H1 (cell line): ENCODE results near the gene BBIP1. TPM values are rescaled to one million over a fixed set of nuclear protein-coding genes. Genes with fewer than 3 reads are reported as not detected.

Experiments
- CTCF ChIA-PET: fragments of 300-600 bp; sonication (Branson Sonifier 250); formaldehyde crosslinking; loops from one replicate; lab custom pipeline; 2021; ENCODE audit not compliant: partially characterized antibody; lab: Charles Lee
- POLR2A ChIA-PET: fragments of 300-600 bp; sonication (Branson Sonifier 250); formaldehyde crosslinking; loops from one replicate; lab custom pipeline; 2021; ENCODE audit warnings: inconsistent platforms; ENCODE audit not compliant: partially characterized antibody; lab: Charles Lee
- DNase-seq, 2 experiments: peaks; one replicate each; pipeline versions ENCODE4 v3.0.0 to v3.0.0-alpha.2; 2010 to 2022; ENCODE audit warnings: low spot score in 2 of 2, low read depth in 1 of 2, mixed read lengths in 1 of 2
- FAIRE-seq: peaks from 2 replicates; lab custom pipeline; 2011; peaks lifted over from hg19 to GRCh38; lab: Jason Lieb, UNC
- H2AFZ ChIP-seq: 2 replicates; pipeline ENCODE4 v1.8.1; 2012; ENCODE audit warnings: low read length, inconsistent platforms
- H2AK5ac ChIP-seq: 2 replicates; pipeline ENCODE4 v1.6.1; 2013; ENCODE audit warnings: low read depth, low read length
- H2BK120ac ChIP-seq: replicated peaks from 2 replicates; pipeline ENCODE3; 2013; ENCODE audit warnings: low read depth, low read length, inconsistent platforms
- H2BK12ac ChIP-seq: 2 replicates; pipeline ENCODE4 v1.6.1; 2013; ENCODE audit warnings: low read depth, low read length
- H2BK15ac ChIP-seq: 2 replicates; pipeline ENCODE4 v1.6.1; 2013; ENCODE audit warnings: low read length
- H2BK20ac ChIP-seq: 2 replicates; pipeline ENCODE4 v1.6.1; 2013; ENCODE audit warnings: low read length
- H2BK5ac ChIP-seq: 2 replicates; pipeline ENCODE4 v1.6.1; 2013; ENCODE audit warnings: low read depth, low read length
- H3K14ac ChIP-seq: 2 replicates; pipeline ENCODE4 v1.6.1; 2013; ENCODE audit warnings: inconsistent platforms; ENCODE audit not compliant: insufficient read length
- H3K18ac ChIP-seq: 2 replicates; pipeline ENCODE4 v1.6.1; 2013; ENCODE audit warnings: low read length; ENCODE audit errors: extremely low read depth
- H3K23ac ChIP-seq: 2 replicates; pipeline ENCODE4 v1.6.1; 2013; ENCODE audit warnings: inconsistent platforms; ENCODE audit not compliant: insufficient read length
- H3K23me2 ChIP-seq: 2 replicates; pipeline ENCODE4 v1.6.1; 2013; ENCODE audit warnings: low read depth, low read length
- H3K27ac ChIP-seq: 2 replicates; pipeline ENCODE4 v1.6.1; 2011; ENCODE audit warnings: low read depth, low read length, inconsistent platforms
- H3K27me3 ChIP-seq, 4 experiments: replicated peaks in 1 of 4; 1 replicate in 1 of 4; 2 replicates in 3 of 4; pipeline versions ENCODE4 v1.6.1 to v1.8.1; 2011 to 2013; ENCODE audit warnings: low read length in 3 of 4, mild to moderate bottlenecking in 3 of 4, inconsistent platforms in 2 of 4, mixed read lengths in 2 of 4, moderate library complexity in 1 of 4; ENCODE audit not compliant: control insufficient read depth in 3 of 4, insufficient read depth in 3 of 4; ENCODE audit errors: extremely low read depth in 1 of 4
- H3K36me3 ChIP-seq, 4 experiments: 2 replicates each; pipeline versions ENCODE4 v1.6.1 to v1.8.1; 2011 to 2013; ENCODE audit warnings: mild to moderate bottlenecking in 4 of 4, low read length in 3 of 4, moderate library complexity in 2 of 4, control low read depth in 1 of 4, inconsistent platforms in 1 of 4; ENCODE audit not compliant: insufficient read depth in 4 of 4, control insufficient read depth in 2 of 4
- H3K4ac ChIP-seq: replicated peaks from 2 replicates; pipeline ENCODE3; 2013; ENCODE audit warnings: low read length, low read depth, mixed read lengths, inconsistent platforms; ENCODE audit not compliant: insufficient read length
- H3K4me1 ChIP-seq, 4 experiments: replicated peaks in 1 of 4; 1 replicate in 1 of 4; 2 replicates in 3 of 4; pipeline versions ENCODE4 v1.6.1 to v1.8.1; 2011 to 2013; ENCODE audit warnings: low read length in 3 of 4, inconsistent platforms in 2 of 4, mixed read lengths in 1 of 4; ENCODE audit not compliant: insufficient read depth in 4 of 4, control insufficient read depth in 3 of 4
- H3K4me2 ChIP-seq, 2 experiments: 2 replicates each; pipeline versions ENCODE4 v1.6.1 to v1.8.1; 2011 to 2013; ENCODE audit warnings: low read depth in 2 of 2, low read length in 2 of 2, control low read depth in 1 of 2, inconsistent platforms in 1 of 2, mild to moderate bottlenecking in 1 of 2; ENCODE audit not compliant: insufficient read depth in 1 of 2
- H3K4me3 ChIP-seq, 4 experiments: fragments of 200-600, 300-600 bp in 1 of 4; sonication (generic), shearing (Covaris generic), sonication (Bioruptor Twin) in 1 of 4; 2 replicates each; pipeline versions ENCODE4 v1.5.1 to v1.8.1; 2011 to 2016; ENCODE audit warnings: low read length in 4 of 4, low read depth in 3 of 4, control low read depth in 2 of 4, inconsistent platforms in 2 of 4, mild to moderate bottlenecking in 2 of 4, mixed read lengths in 1 of 4, moderate library complexity in 1 of 4; ENCODE audit not compliant: insufficient read depth in 2 of 4; ENCODE audit errors: extremely low read depth in 1 of 4
- H3K56ac ChIP-seq: replicated peaks from 2 replicates; pipeline ENCODE3; 2013; ENCODE audit warnings: low read depth, mild to moderate bottlenecking, mixed read lengths, low read length, inconsistent platforms; ENCODE audit not compliant: insufficient read length
- H3K79me1 ChIP-seq: 2 replicates; pipeline ENCODE4 v1.6.1; 2013; ENCODE audit warnings: low read depth, low read length, control low read depth
- H3K79me2 ChIP-seq, 2 experiments: 2 replicates each; pipeline versions ENCODE4 v1.6.1 to v1.8.1; 2012 to 2013; ENCODE audit warnings: low read length in 2 of 2, mild to moderate bottlenecking in 2 of 2, inconsistent platforms in 1 of 2; ENCODE audit not compliant: insufficient read depth in 2 of 2, control insufficient read depth in 1 of 2
- H3K9ac ChIP-seq, 4 experiments: replicated peaks in 1 of 4; 1 replicate in 1 of 4; 2 replicates in 3 of 4; pipeline versions ENCODE4 v1.6.1 to v1.8.1; 2011 to 2013; ENCODE audit warnings: low read depth in 3 of 4, low read length in 3 of 4, control low read depth in 2 of 4, mild to moderate bottlenecking in 2 of 4, moderate library complexity in 2 of 4, inconsistent platforms in 1 of 4; ENCODE audit errors: extremely low read depth in 1 of 4
- H3K9me3 ChIP-seq, 2 experiments: 2 replicates each; pipeline versions ENCODE4 v1.6.1 to v1.8.1; 2012 to 2013; ENCODE audit warnings: mild to moderate bottlenecking in 2 of 2, moderate library complexity in 2 of 2, control low read depth in 1 of 2, inconsistent platforms in 1 of 2, low read depth in 1 of 2, low read length in 1 of 2, mixed read lengths in 1 of 2; ENCODE audit not compliant: insufficient read depth in 2 of 2
- H4K20me1 ChIP-seq, 2 experiments: replicated peaks in 1 of 2; 2 replicates each; pipeline versions ENCODE3 to v1.8.1; 2011 to 2013; ENCODE audit warnings: inconsistent platforms in 2 of 2, low read length in 2 of 2, mild to moderate bottlenecking in 1 of 2; ENCODE audit not compliant: insufficient read depth in 2 of 2, control insufficient read depth in 1 of 2
- H4K5ac ChIP-seq: 2 replicates; pipeline ENCODE4 v1.6.1; 2013; ENCODE audit warnings: low read length, low read depth, mixed read lengths, inconsistent platforms; ENCODE audit not compliant: insufficient read length
- H4K8ac ChIP-seq: 2 replicates; pipeline ENCODE4 v1.8.0; 2013; ENCODE audit warnings: mild to moderate bottlenecking, moderate library complexity, low read length, inconsistent platforms; ENCODE audit not compliant: insufficient read depth; ENCODE audit errors: extremely low read depth
- H4K91ac ChIP-seq: replicated peaks from 2 replicates; pipeline ENCODE3; 2013; ENCODE audit warnings: low read length, mixed read lengths, inconsistent platforms; ENCODE audit not compliant: insufficient read length
- BCL11A ChIP-seq, 2 experiments: IDR thresholded peaks; one replicate each; pipeline ENCODE4 v1.6.1; 2011; ENCODE audit warnings: low read depth in 2 of 2, low read length in 2 of 2, mild to moderate bottlenecking in 2 of 2
- CEBPB ChIP-seq: IDR thresholded peaks from 2 replicates; pipeline ENCODE4 v1.6.1; 2012; ENCODE audit warnings: low read depth, low read length
- FOSL1 ChIP-seq: IDR thresholded peaks from 2 replicates; pipeline ENCODE4 v1.6.1; 2011; ENCODE audit warnings: mild to moderate bottlenecking, low read depth, low read length, moderate library complexity; ENCODE audit not compliant: insufficient read depth
- KDM1A ChIP-seq: fragments of 200-600, 300-600 bp; sonication (generic); IDR thresholded peaks from 2 replicates; pipeline ENCODE4 v1.7.1; 2016; ENCODE audit warnings: mild to moderate bottlenecking, low read length, borderline replicate concordance
- NRF1 ChIP-seq: IDR thresholded peaks from 2 replicates; pipeline ENCODE4 v1.6.1; 2011; ENCODE audit warnings: mild to moderate bottlenecking, low read depth, low read length, improper control_type of control experiment
- PHF8 ChIP-seq: fragments of 200-600 bp; sonication (generic); conservative IDR thresholded peaks from 2 replicates; pipeline ENCODE4 v1.7.1; 2012; ENCODE audit warnings: low read depth, mild to moderate bottlenecking, inconsistent platforms, low read length, moderate library complexity
- SUZ12 ChIP-seq: fragments of 200-600 bp; sonication (generic); IDR thresholded peaks from 2 replicates; pipeline ENCODE4 v1.6.1; 2012; ENCODE audit warnings: mild to moderate bottlenecking, inconsistent platforms, low read length, moderate library complexity, mixed read lengths
- TAF1 ChIP-seq: IDR thresholded peaks from 2 replicates; pipeline ENCODE4 v1.6.1; 2011; ENCODE audit warnings: mild to moderate bottlenecking, low read depth, low read length
- TCF12 ChIP-seq: IDR thresholded peaks from 2 replicates; pipeline ENCODE4 v1.6.1; 2011; ENCODE audit warnings: low read depth, mild to moderate bottlenecking, low read length
- WGBS, 2 experiments: shearing (Covaris generic) in 1 of 2; methylation state at CpG; one replicate each; pipeline versions ENCODE4 v1.1.6 to v1.1.7; 2013 to 2015; ENCODE audit warnings: low lambda C conversion rate in 2 of 2, mixed read lengths in 2 of 2, inconsistent platforms in 1 of 2, low coverage in 1 of 2, missing lambda C conversion rate in 1 of 2; ENCODE audit not compliant: insufficient replicate concordance in 2 of 2, insufficient coverage in 1 of 2, insufficient read length in 1 of 2; ENCODE audit errors: extremely low coverage in 1 of 2, missing lambda C conversion rate in 1 of 2; 5-methylcytosine and 5-hydroxymethylcytosine counted together
- polyA plus RNA-seq, 7 experiments: library from polyadenylated mRNA; depleted of rRNA in 3 of 7; stranded (reverse) in 5 of 7; unstranded in 2 of 7; fragments of >200 nt in 5 of 7; fragments of 200-250 nt in 2 of 7; gene quantifications; 1 replicate in 5 of 7; 2 replicates in 1 of 7; 4 replicates in 1 of 7; pipeline versions ENCODE4 v1.2.1 to v1.2.3, GENCODE V29; 2011 to 2013; ENCODE audit warnings: missing spikeins in 2 of 7, mixed read lengths in 2 of 7
- total RNA-seq: library from RNA; stranded (reverse); fragmentation: NEBNext Ultra II Directional; extraction: Animal tissue kit (Norgen Biotek cat#: 25700); gene quantifications from 2 replicates; pipeline ENCODE4 v1.2.1, GENCODE V29; 2021
- TF ChIP-seq, protein P1 (sequence below): IDR thresholded peaks from 2 replicates; pipeline ENCODE4 v1.6.1; 2012; ENCODE audit warnings: inconsistent platforms

The BBIP1 gene
- total and polyA plus RNA-seq, 2 of the 8 experiments (the other 6 are each of a cell fraction or from before 2014, with no cell fraction given) = 8.8 to 19.6 TPM

DNA sequence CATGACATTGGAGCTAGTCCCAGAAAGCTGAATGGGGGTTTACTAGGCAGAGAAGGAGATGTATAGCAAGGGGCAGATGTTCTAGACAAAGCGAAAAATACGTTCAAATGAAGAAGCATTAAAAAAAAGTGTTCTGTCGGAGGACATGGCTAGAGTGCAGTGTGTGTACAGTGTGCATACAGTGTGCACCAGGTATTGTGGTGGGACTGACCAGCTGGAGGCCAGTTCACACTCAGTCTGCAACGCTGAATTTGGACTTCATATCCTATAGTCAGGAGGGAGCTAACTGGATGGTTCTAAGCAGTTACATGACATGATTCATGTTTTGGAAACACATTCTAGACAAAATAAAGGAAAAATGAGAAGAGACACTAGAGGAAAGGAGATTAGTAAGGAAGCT lies 8.8 kb downstream of the BBIP1 start:
- no peak for DNase-seq
- Histone ChIP-seq H3K27me3 (no peaks in the 10 kb centered on the region), H3K56ac (no peak overlapping the region), H3K4me2 (no peak overlapping the region), H3K4ac (no peak overlapping the region), H3K79me1 (no peaks in the 10 kb centered on the region), H2BK20ac (no peak overlapping the region), H3K4me3 (no peak overlapping the region), H3K4me1 (no peaks in the 10 kb centered on the region; a peak in 1 of 7 replicates), H2AK5ac (no peak overlapping the region), H4K5ac (no peak overlapping the region), H2AFZ (no peak overlapping the region), H2BK5ac (no peak overlapping the region), H3K27ac (no peak overlapping the region), H4K8ac (no peak overlapping the region), H3K18ac (no peak overlapping the region), H3K23ac (no peak overlapping the region), H3K9me3 (no peaks in the 10 kb centered on the region), H2BK120ac (no peak overlapping the region), H3K14ac (no peak overlapping the region), H2BK12ac (no peak overlapping the region), H3K36me3 (no peaks in the 10 kb centered on the region), H2BK15ac (no peak overlapping the region), H4K20me1 (peaks cover 0 to 2% of the 10 kb centered on the region in 2 experiments), H3K9ac (no peak overlapping the region), H3K79me2 (no peaks in the 10 kb centered on the region), H4K91ac (no peak overlapping the region), H3K23me2 (no peaks in the 10 kb centered on the region)
- FAIRE-seq = no peak
- CTCF ChIA-PET = interaction anchor here (0.7 to 1.7 kb wide), 4 partner anchors 8 to 229 kb away, joined by 3 to 6 read pairs (median 4); no protein-coding TSS in a partner anchor
- TF ChIP-seq TAF1 (no peak), KDM1A (no peak), PHF8 (no peak), SUZ12 (no peak), CEBPB (no peak), NRF1 (no peak), TCF12 (no peak), BCL11A (IDR thresholded peaks at IDR 0.05; ENCODE audit: low read depth in 2 of 2, low read length in 2 of 2) (no peak), FOSL1 (no peak)
- TF ChIP-seq, protein P1, sequence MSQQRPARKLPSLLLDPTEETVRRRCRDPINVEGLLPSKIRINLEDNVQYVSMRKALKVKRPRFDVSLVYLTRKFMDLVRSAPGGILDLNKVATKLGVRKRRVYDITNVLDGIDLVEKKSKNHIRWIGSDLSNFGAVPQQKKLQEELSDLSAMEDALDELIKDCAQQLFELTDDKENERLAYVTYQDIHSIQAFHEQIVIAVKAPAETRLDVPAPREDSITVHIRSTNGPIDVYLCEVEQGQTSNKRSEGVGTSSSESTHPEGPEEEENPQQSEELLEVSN = no peak
- POLR2A ChIA-PET = interaction anchor here (0.8 to 1.2 kb wide), 3 partner anchors 8 to 71 kb away, joined by 3 to 6 read pairs (median 3); no protein-coding TSS in a partner anchor
- 86% methylated on average over 4 of the region's 4 CpGs; no CpG with 5 or more reads in 1 of the 2 experiments for WGBS, 2 experiments
